ENCODE measurements around the gene SMOC2.

SMOC2 gene

GRCh38 chr6:168516944-168517741, 76.2 kb downstream of the SMOC2 start:
- ChIA-PET POLR2A (interaction anchor here (0.7 kb wide), 1 partner anchor 1415 kb away, joined by 3 read pairs; no protein-coding TSS in a partner anchor), CTCF (no interaction called here)
- no peak for TF ChIP-seq ZNF404 (tag by site-specific recombination; IDR thresholded peaks at IDR 0.05)
- no peak overlapping the region for H3K4me3 ChIP-seq (ENCODE audit: low read depth, low read length)
- no peak overlapping the region for H3K27ac ChIP-seq (ENCODE audit: extremely low read depth, low read depth, low read length)
- no peaks in the 10 kb centered on the region for H3K36me3 ChIP-seq (ENCODE audit: control insufficient read depth in 2 of 2, insufficient read depth in 1 of 2, low read length in 2 of 2)
- H3K9me3 ChIP-seq (ENCODE audit: control insufficient read depth, insufficient read depth, low read depth, low read length): no peaks in the 10 kb centered on the region
- no peaks in the 10 kb centered on the region for H3K4me1 ChIP-seq (ENCODE audit: control insufficient read depth, insufficient read depth, low read length)

- no peaks in the 10 kb centered on the region for H3K9me3 ChIP-seq (ENCODE audit: control insufficient read depth, insufficient read depth, low read depth, low read length)
- TF ChIP-seq ZNF202 (tag by site-specific recombination; IDR thresholded peaks at IDR 0.05; ENCODE audit: borderline replicate concordance) (no peak), ZNF768 (tag by site-specific recombination; IDR thresholded peaks at IDR 0.05) (no peak), TSHZ1 (tag by site-specific recombination; IDR thresholded peaks at IDR 0.05; ENCODE audit: borderline replicate concordance) (no peak)
- no peaks in the 10 kb centered on the region for H3K4me1 ChIP-seq (ENCODE audit: control insufficient read depth, insufficient read depth, low read length)
- no peaks in the 10 kb centered on the region for H3K36me3 ChIP-seq (ENCODE audit: control insufficient read depth in 2 of 2, insufficient read depth in 1 of 2, low read length in 2 of 2)
- no peak overlapping the region for H3K27ac ChIP-seq (ENCODE audit: extremely low read depth, low read depth, low read length)
- ChIA-PET POLR2A (interaction anchor here (0.7 kb wide), 1 partner anchor 1414 kb away, joined by 3 read pairs; no protein-coding TSS in a partner anchor), CTCF (no interaction called here)
- no peak overlapping the region for H3K4me3 ChIP-seq (ENCODE audit: low read depth, low read length)
Measured at GRCh38 chr6:168517742-168518347, 76.9 kb downstream of the SMOC2 start.

DNA sequence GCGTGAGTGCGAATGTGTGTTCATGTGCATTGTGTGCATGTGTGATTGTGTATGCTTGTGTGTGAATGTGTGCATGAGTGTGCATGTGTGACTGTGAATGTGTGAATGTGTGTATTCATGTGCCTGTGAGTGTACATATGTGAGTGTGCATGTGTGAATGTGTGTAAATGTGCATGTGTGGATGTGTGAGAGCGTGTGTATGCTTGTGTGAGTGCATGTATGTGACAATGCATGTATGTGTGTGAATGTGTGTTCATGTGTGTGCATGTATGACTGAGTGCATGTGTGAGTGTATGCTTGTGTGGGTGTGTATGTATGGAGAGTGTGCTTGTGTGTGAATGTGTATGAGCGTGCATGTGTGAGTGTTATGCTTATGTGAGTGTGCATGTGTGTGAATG, 77.4 kb downstream of the SMOC2 start:
- ChIA-PET CTCF (no interaction called here), POLR2A (no interaction called here)
- H3K4me3 ChIP-seq (ENCODE audit: low read depth, low read length): no peak overlapping the region
- TF ChIP-seq ZNF335 (tag by site-specific recombination; conservative IDR thresholded peaks at IDR 0.05) (no peak), ZNF514 (tag by site-specific recombination; IDR thresholded peaks at IDR 0.05) (no peak), ZNF555 (tag by site-specific recombination; conservative IDR thresholded peaks at IDR 0.05) (no peak), ZNF596 (tag by site-specific recombination; IDR thresholded peaks at IDR 0.05) (no peak), PRDM4 (tag by site-specific recombination; IDR thresholded peaks at IDR 0.05) (no peak)
- no peak overlapping the region for H3K27ac ChIP-seq (ENCODE audit: extremely low read depth, low read depth, low read length)
- no peaks in the 10 kb centered on the region for H3K9me3 ChIP-seq (ENCODE audit: control insufficient read depth, insufficient read depth, low read depth, low read length)
- no peaks in the 10 kb centered on the region for H3K36me3 ChIP-seq (ENCODE audit: control insufficient read depth in 2 of 2, insufficient read depth in 1 of 2, low read length in 2 of 2)
- H3K4me1 ChIP-seq (ENCODE audit: control insufficient read depth, insufficient read depth, low read length): no peaks in the 10 kb centered on the region

GRCh38 chr6:168518867-168519266, 77.9 kb downstream of the SMOC2 start:
- TF ChIP-seq, protein P1, sequence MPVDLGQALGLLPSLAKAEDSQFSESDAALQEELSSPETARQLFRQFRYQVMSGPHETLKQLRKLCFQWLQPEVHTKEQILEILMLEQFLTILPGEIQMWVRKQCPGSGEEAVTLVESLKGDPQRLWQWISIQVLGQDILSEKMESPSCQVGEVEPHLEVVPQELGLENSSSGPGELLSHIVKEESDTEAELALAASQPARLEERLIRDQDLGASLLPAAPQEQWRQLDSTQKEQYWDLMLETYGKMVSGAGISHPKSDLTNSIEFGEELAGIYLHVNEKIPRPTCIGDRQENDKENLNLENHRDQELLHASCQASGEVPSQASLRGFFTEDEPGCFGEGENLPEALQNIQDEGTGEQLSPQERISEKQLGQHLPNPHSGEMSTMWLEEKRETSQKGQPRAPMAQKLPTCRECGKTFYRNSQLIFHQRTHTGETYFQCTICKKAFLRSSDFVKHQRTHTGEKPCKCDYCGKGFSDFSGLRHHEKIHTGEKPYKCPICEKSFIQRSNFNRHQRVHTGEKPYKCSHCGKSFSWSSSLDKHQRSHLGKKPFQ (tag by site-specific recombination; IDR thresholded peaks at IDR 0.05): 0 out of 2 replicates have a peak, but pooled peaks have one; percentile 37
- TF ChIP-seq ZNF121 (tag by site-specific recombination; IDR thresholded peaks at IDR 0.05) (no peak), PRDM1 (tag by site-specific recombination; IDR thresholded peaks at IDR 0.05) (no peak), ZNF777 (tag by site-specific recombination; IDR thresholded peaks at IDR 0.05; ENCODE audit: borderline replicate concordance) (no peak), ZNF830 (tag by site-specific recombination; IDR thresholded peaks at IDR 0.05; ENCODE audit: low read depth) (no peak), ZNF791 (tag by site-specific recombination; IDR thresholded peaks at IDR 0.05) (no peak), ZNF658 (tag by site-specific recombination; IDR thresholded peaks at IDR 0.05) (no peak), ZNF426 (tag by site-specific recombination; IDR thresholded peaks at IDR 0.05) (no peak)
- no peaks in the 10 kb centered on the region for H3K4me1 ChIP-seq (ENCODE audit: control insufficient read depth, insufficient read depth, low read length)
- H3K4me3 ChIP-seq (ENCODE audit: low read depth, low read length): no peak overlapping the region
- no peaks in the 10 kb centered on the region for H3K36me3 ChIP-seq (ENCODE audit: control insufficient read depth in 2 of 2, insufficient read depth in 1 of 2, low read length in 2 of 2)
- no peaks in the 10 kb centered on the region for H3K9me3 ChIP-seq (ENCODE audit: control insufficient read depth, insufficient read depth, low read depth, low read length)
- CTCF ChIA-PET: no interaction called here
- POLR2A ChIA-PET: no interaction called here
- no peak overlapping the region for H3K27ac ChIP-seq (ENCODE audit: extremely low read depth, low read depth, low read length)

Measured in HEK293 (cell line).